Measurements from ENCODE around the gene HRH3. TPM values are rescaled to one million over a fixed set of nuclear protein-coding genes. Genes with fewer than 3 reads are reported as not detected.

The HRH3 gene
- polyA plus RNA-seq, 1 donor from 2014 or later, result 2.8 TPM

GRCh38 chr20:62234339-62234738, 14.3 kb upstream of the HRH3 start:
- H3K4me2 ChIP-seq (ENCODE audit: low read length), result no peak overlapping the region
- H3F3A ChIP-seq (ENCODE audit: insufficient read depth, low read length, poor library complexity, severe bottlenecking), result no peaks in the 10 kb centered on the region
- H2AFZ ChIP-seq (ENCODE audit: low read depth, low read length), result no peak overlapping the region
- no peaks in the 10 kb centered on the region for H3K36me3 ChIP-seq (ENCODE audit: insufficient read depth, low read length)
- no peak overlapping the region for H3K27ac ChIP-seq (ENCODE audit: low read length)
- H3K9ac ChIP-seq (ENCODE audit: low read length), result no peak overlapping the region
- H3K9me2 ChIP-seq (ENCODE audit: insufficient read depth, low read length), result no peaks in the 10 kb centered on the region
- no peaks in the 10 kb centered on the region for H4K20me1 ChIP-seq (ENCODE audit: insufficient read depth)
- H3K79me2 ChIP-seq (replicated peaks; ENCODE audit: insufficient read depth, low read length), result peaks cover 11% of the 10 kb centered on the region
- H3K27me3 ChIP-seq (ENCODE audit: insufficient read depth, low read depth, low read length), result no peaks in the 10 kb centered on the region
- H3K4me3 ChIP-seq (ENCODE audit: low read length), result no peak overlapping the region
- no peaks in the 10 kb centered on the region for H3K9me3 ChIP-seq (ENCODE audit: low read length)
- TF ChIP-seq EP300 (conservative IDR thresholded peaks at IDR 0.05; ENCODE audit: poor library complexity, severe bottlenecking) (no peak), TAF1 (IDR thresholded peaks at IDR 0.05; ENCODE audit: low read depth) (no peak), POLR2AphosphoS5 (IDR thresholded peaks at IDR 0.05) (no peak), REST (IDR thresholded peaks at IDR 0.05; ENCODE audit: borderline replicate concordance) (no peak), RAD21 (conservative IDR thresholded peaks at IDR 0.05) (no peak), EZH2 (IDR thresholded peaks at IDR 0.05; ENCODE audit: borderline replicate concordance, insufficient read depth, low read length, poor library complexity, severe bottlenecking) (no peak), SMC3 (conservative IDR thresholded peaks at IDR 0.05; ENCODE audit: poor library complexity) (no peak), MXI1 (conservative IDR thresholded peaks at IDR 0.05; ENCODE audit: poor library complexity, severe bottlenecking) (no peak)
- TF ChIP-seq, protein P1, sequence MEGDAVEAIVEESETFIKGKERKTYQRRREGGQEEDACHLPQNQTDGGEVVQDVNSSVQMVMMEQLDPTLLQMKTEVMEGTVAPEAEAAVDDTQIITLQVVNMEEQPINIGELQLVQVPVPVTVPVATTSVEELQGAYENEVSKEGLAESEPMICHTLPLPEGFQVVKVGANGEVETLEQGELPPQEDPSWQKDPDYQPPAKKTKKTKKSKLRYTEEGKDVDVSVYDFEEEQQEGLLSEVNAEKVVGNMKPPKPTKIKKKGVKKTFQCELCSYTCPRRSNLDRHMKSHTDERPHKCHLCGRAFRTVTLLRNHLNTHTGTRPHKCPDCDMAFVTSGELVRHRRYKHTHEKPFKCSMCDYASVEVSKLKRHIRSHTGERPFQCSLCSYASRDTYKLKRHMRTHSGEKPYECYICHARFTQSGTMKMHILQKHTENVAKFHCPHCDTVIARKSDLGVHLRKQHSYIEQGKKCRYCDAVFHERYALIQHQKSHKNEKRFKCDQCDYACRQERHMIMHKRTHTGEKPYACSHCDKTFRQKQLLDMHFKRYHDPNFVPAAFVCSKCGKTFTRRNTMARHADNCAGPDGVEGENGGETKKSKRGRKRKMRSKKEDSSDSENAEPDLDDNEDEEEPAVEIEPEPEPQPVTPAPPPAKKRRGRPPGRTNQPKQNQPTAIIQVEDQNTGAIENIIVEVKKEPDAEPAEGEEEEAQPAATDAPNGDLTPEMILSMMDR (IDR thresholded peaks at IDR 0.05; ENCODE audit: poor library complexity, severe bottlenecking), result no peak

DNA sequence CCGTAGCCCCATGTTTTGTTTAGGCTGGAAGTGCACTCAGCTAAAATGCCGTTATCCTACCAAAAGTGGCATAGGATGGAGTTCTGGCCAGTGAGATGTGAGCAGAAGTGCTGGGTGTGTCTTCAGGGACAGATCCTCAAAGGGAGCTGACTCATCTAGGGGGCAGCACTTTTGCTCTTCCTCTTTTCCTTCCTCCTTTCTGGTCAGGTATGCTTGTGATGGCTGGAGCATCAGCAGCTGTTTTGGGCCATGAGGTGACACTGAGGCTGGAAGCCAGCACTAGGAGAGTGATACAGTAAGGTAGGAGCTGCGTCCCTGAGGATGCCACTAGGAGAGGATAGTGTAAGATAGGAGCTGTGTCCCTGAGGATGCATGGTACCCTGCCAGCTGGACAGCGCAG, 13.6 kb upstream of the HRH3 start:
- H3K27ac ChIP-seq (ENCODE audit: low read length), result no peak overlapping the region

More for the DNA sequence above, 13.6 kb upstream of the HRH3 start:
- H3K36me3 ChIP-seq (ENCODE audit: insufficient read depth, low read length), result no peaks in the 10 kb centered on the region
- peaks cover 5% of the 10 kb centered on the region for H3K79me2 ChIP-seq (replicated peaks; ENCODE audit: insufficient read depth, low read length)
- H3K9ac ChIP-seq (ENCODE audit: low read length), result no peak overlapping the region
- H3F3A ChIP-seq (ENCODE audit: insufficient read depth, low read length, poor library complexity, severe bottlenecking), result no peaks in the 10 kb centered on the region
- H2AFZ ChIP-seq (ENCODE audit: low read depth, low read length), result no peak overlapping the region
- H3K9me3 ChIP-seq (ENCODE audit: low read length), result no peaks in the 10 kb centered on the region
- H3K27me3 ChIP-seq (ENCODE audit: insufficient read depth, low read depth, low read length), result no peaks in the 10 kb centered on the region
- no peak overlapping the region for H3K4me2 ChIP-seq (ENCODE audit: low read length)
- no peaks in the 10 kb centered on the region for H4K20me1 ChIP-seq (ENCODE audit: insufficient read depth)
- TF ChIP-seq EZH2 (IDR thresholded peaks at IDR 0.05; ENCODE audit: borderline replicate concordance, insufficient read depth, low read length, poor library complexity, severe bottlenecking), result no peak
- TF ChIP-seq SMC3 (conservative IDR thresholded peaks at IDR 0.05; ENCODE audit: poor library complexity), result no peak
- no peak for TF ChIP-seq TAF1 (IDR thresholded peaks at IDR 0.05; ENCODE audit: low read depth)
- no peak for TF ChIP-seq RAD21 (conservative IDR thresholded peaks at IDR 0.05)
- TF ChIP-seq EP300 (conservative IDR thresholded peaks at IDR 0.05; ENCODE audit: poor library complexity, severe bottlenecking), result no peak
- TF ChIP-seq REST (IDR thresholded peaks at IDR 0.05; ENCODE audit: borderline replicate concordance), result no peak
- no peak for TF ChIP-seq POLR2AphosphoS5 (IDR thresholded peaks at IDR 0.05)
- TF ChIP-seq, protein P1 (IDR thresholded peaks at IDR 0.05; ENCODE audit: poor library complexity, severe bottlenecking), result no peak
- TF ChIP-seq MXI1 (conservative IDR thresholded peaks at IDR 0.05; ENCODE audit: poor library complexity, severe bottlenecking), result no peak
- no peak overlapping the region for H3K4me3 ChIP-seq (ENCODE audit: low read length)
- no peaks in the 10 kb centered on the region for H3K9me2 ChIP-seq (ENCODE audit: insufficient read depth, low read length)
